GM18511 (cell line): ENCODE data around the gene HTRA1.

Experiments
- ATAC-seq: cut with Tn5 transposase; IDR thresholded peaks from one replicate; pipeline ENCODE4 v1.9.1; 2021; ENCODE audit warnings: mild to moderate bottlenecking, moderate library complexity; ENCODE audit not compliant: unreplicated experiment

HTRA1 gene

GRCh38 chr10:122550427-122550826 lies 89.1 kb downstream of the HTRA1 start:
- no peak for ATAC-seq

DNA sequence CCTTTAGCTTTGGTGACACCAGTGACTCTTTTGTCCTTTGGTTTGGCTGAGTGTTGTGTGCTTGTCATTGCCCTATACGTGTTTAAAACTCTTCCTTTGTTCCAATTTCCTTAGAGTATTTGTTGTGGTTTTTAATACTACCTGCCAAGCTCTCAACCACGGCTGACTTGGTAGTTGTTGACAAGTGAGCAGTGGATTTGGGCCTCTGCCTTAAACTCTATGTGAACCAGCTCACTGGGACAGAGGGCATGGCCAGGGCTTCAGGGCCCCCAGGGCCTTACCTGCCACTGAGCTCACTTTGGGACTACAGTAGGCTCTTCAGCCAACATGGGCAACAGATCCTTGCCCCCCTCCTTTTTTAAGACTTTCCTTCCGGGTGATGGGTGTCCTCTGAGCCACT lies 89.6 kb downstream of the HTRA1 start:
- ATAC-seq: no peak

GRCh38 chr10:122551450-122551849 lies 90.1 kb downstream of the HTRA1 start:
- ATAC-seq: no peak

- no peak for ATAC-seq
Observed at GRCh38 chr10:122553341-122553740, 92.0 kb downstream of the HTRA1 start.

GRCh38 chr10:122554131-122555036 lies 93.0 kb downstream of the HTRA1 start:
- ATAC-seq: no peak

GRCh38 chr10:122555442-122555841 lies 94.1 kb downstream of the HTRA1 start:
- ATAC-seq: no peak

GRCh38 chr10:122557516-122557915 lies 96.2 kb downstream of the HTRA1 start:
- ATAC-seq: no peak

- no peak for ATAC-seq
Observed at GRCh38 chr10:122558452-122558851, 97.1 kb downstream of the HTRA1 start.

DNA sequence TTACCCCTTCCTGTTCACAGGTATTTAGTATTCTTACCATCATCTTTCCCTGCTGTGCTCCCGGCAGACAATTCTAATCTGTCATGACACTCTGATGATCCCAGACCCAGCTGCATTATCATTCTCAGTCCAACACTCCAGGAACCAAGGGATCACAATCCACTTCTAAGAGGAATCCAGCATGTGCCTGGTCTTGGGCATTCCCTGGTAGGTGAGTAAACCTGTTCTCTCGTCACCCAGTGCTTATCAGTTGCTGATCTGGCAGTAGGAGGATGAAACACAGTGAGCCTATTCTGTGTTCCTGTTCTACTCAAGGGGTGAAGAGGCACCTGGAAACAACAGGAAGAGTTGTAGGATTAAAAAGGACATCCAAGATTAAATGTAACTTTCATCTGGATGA lies 97.9 kb downstream of the HTRA1 start:
- ATAC-seq: no peak

GRCh38 chr10:122560279-122560804 lies 99.0 kb downstream of the HTRA1 start, which contains the start of gene DMBT1:
DMBT1 (plus strand) TSS chr10:122560754; CDS start chr10:122560771, 17 bp downstream.
- no peak for ATAC-seq

DNA sequence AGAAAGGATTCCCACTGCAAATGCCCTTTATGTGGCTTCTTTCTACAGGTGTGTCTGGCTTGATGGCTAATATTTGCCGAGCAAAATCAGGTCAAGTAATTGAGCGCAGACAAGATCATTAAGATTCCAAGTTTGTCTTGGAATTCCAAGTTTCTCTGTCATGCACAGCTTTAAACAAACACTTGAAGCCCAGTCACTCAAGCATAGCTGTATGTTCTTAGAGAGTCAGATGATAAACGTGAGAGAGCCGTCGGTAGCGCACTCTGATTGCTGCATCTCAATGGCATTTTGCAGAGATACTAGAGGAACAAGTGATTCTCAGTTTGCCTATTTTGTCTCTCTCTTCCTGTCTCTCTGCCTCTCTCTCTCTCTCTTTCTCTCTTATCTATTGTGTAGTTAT lies 99.9 kb downstream of the HTRA1 start:
- ATAC-seq: no peak

DNA sequence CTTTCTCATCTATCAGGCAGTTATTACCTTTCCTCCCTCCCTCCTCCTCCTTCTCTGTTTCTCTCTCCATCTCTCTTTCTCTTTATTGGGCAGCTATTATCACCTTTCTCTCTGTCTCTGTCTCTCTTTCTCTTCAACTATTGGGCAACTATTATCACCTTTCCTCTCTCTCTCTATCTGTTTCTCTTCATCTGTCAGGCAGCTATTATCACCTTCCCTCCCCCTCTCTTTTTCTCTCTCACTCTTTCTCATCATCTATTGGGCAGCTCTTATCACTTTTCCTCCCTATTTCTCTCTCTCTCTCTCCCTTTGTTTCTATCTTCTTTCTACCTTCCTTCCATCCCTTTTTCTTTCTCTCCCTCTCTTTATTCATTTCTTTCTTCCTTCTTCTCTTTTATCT lies 100.4 kb downstream of the HTRA1 start:
- no peak for ATAC-seq
